ENCODE results near the gene SUGCT.

DNA sequence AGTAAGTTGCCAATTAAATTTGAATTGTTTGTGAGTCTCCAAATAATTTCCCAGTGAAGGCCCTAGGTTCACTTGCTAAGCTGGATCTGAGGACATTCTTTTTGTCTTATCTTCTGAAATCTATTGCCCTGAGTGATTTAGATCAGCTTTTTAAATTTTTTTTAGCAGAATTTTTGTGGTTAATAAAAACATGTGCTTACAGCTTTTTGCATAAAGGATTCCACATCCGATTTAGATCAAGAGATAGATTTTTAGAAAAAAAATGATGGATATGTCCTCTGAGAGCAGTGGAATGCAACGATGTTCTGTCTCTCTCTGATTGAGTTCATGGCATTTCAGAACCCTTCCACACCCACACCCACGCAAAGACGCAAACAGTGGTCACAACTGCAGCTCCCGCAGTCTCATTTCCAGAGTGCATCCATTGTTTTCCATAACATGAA lies 358.8 kb downstream of the SUGCT start:
- TF ChIP-seq CEBPB (IDR thresholded peaks at IDR 0.05) (no peak), NFIC (IDR thresholded peaks at IDR 0.05) (no peak)

Data from Ishikawa (cell line).